B cell (primary cell): ENCODE results near the gene RPL27.

ENCODE experiments used
- CTCF ChIP-seq: fragments of 200-600 bp; IDR thresholded peaks from one replicate; pipeline ENCODE4 v1.8.0; 2022; ENCODE audit warnings: antibody characterized with exemption, mild to moderate bottlenecking
- EZH2 ChIP-seq: IDR thresholded peaks from 2 replicates; pipeline ENCODE4 v1.6.1; 2012; ENCODE audit warnings: borderline replicate concordance, low read depth, mild to moderate bottlenecking, moderate library complexity, low read length; ENCODE audit not compliant: insufficient read depth, poor library complexity, severe bottlenecking

- TF ChIP-seq CTCF, result no peak
- TF ChIP-seq EZH2, result no peak
Observed at GRCh38 chr17:43051969-43052368, 53.8 kb downstream of the RPL27 start.
